Adrenal gland (tissue), 5 donors: ENCODE data around the gene TFEC.

ENCODE experiments used
- POLR2A ChIP-seq, 2 donors: fragments of 450-650 bp; IDR thresholded peaks; one replicate each; pipeline ENCODE4 v1.6.1; 2017; ENCODE audit warnings: antibody characterized with exemption in 2 of 2, mild to moderate bottlenecking in 2 of 2, moderate library complexity in 1 of 2
- TF ChIP-seq, protein P1 (sequence below), 6 experiments: fragments of 450-650 bp in 4 of 6; fragments of 200-600 bp in 2 of 6; sonication (generic) in 1 of 6; IDR thresholded peaks; 1 replicate in 5 of 6; 2 replicates in 1 of 6; pipeline versions ENCODE4 v1.5.1 to v1.8.0; 2016 to 2021; ENCODE audit warnings: antibody characterized with exemption in 6 of 6, mild to moderate bottlenecking in 2 of 6, moderate library complexity in 1 of 6
- donor health status: DM: no; HTN: no; CAD: no.

GRCh38 chr7:115965236-115965635 is 65.3 kb downstream of the TFEC start:
- TF ChIP-seq, protein P1, sequence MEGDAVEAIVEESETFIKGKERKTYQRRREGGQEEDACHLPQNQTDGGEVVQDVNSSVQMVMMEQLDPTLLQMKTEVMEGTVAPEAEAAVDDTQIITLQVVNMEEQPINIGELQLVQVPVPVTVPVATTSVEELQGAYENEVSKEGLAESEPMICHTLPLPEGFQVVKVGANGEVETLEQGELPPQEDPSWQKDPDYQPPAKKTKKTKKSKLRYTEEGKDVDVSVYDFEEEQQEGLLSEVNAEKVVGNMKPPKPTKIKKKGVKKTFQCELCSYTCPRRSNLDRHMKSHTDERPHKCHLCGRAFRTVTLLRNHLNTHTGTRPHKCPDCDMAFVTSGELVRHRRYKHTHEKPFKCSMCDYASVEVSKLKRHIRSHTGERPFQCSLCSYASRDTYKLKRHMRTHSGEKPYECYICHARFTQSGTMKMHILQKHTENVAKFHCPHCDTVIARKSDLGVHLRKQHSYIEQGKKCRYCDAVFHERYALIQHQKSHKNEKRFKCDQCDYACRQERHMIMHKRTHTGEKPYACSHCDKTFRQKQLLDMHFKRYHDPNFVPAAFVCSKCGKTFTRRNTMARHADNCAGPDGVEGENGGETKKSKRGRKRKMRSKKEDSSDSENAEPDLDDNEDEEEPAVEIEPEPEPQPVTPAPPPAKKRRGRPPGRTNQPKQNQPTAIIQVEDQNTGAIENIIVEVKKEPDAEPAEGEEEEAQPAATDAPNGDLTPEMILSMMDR (IDR thresholded peaks at IDR 0.05): no peak
- no peak for TF ChIP-seq POLR2A (IDR thresholded peaks at IDR 0.05)
